Measurements from ENCODE around the gene GPX1. TPM values are rescaled to one million over a fixed set of nuclear protein-coding genes. Genes with fewer than 3 reads are reported as not detected.

The GPX1 gene
- total RNA-seq, 1 experiment from 2014 or later = 386 TPM

- TF ChIP-seq EZH2 (IDR thresholded peaks at IDR 0.05; ENCODE audit: low read depth) (no peak), CTCF (conservative IDR thresholded peaks at IDR 0.05) (no peak)
- no peaks in the 10 kb centered on the region for H3K9me2 ChIP-seq (ENCODE audit: insufficient read depth)
- no TSS peak for BruUV-seq (replicated peaks)
- intact Hi-C loops (cut with micrococcal nuclease; ENCODE audit: unreplicated experiment) = no loop called here
- no peak overlapping the region for H2AFZ ChIP-seq
- DNase-seq = peak; percentile 31 to 69
- H3F3A ChIP-seq (ENCODE audit: insufficient read depth, low read depth) = peaks cover 58% of the 10 kb centered on the region
- H3K79me2 ChIP-seq (ENCODE audit: low read depth) = peaks cover 24% of the 10 kb centered on the region
- ChIA-PET POLR2A (ENCODE audit: unreplicated experiment) (interaction anchor here (0.6 to 0.7 kb wide), 4 partner anchors 11 to 532 kb away, joined by 3 to 9 read pairs (median 4); partner anchors contain the start of gene USP4), CTCF (interaction anchor here (0.8 kb wide), 1 partner anchor 860 kb away, joined by 7 read pairs; no protein-coding TSS in a partner anchor)
- no peaks in the 10 kb centered on the region for H3K9me3 ChIP-seq (ENCODE audit: insufficient read depth, low read depth)
- H3K4me1 ChIP-seq (replicated peaks; ENCODE audit: insufficient read depth) = peaks cover 56% of the 10 kb centered on the region
- H3K27ac ChIP-seq = peak overlapping the region; percentile 81
- H3K36me3 ChIP-seq (ENCODE audit: low read depth) = peaks cover 5% of the 10 kb centered on the region
- peaks cover 5% of the 10 kb centered on the region; the same call in 1 of the 2 replicates for H4K20me1 ChIP-seq (ENCODE audit: insufficient read depth)
- H3K4me3 ChIP-seq = no peak overlapping the region
- H3K27me3 ChIP-seq (ENCODE audit: insufficient read depth, low read depth) = no peaks in the 10 kb centered on the region
- peak overlapping the region; percentile 47 for H3K4me2 ChIP-seq
Observed at GRCh38 chr3:49352890-49353421, 5.2 kb downstream of the GPX1 start.

GRCh38 chr3:49352281-49352680 is 5.9 kb downstream of the GPX1 start:
- Histone ChIP-seq H3F3A (ENCODE audit: insufficient read depth, low read depth) (peaks cover 60% of the 10 kb centered on the region), H3K9me2 (ENCODE audit: insufficient read depth) (no peaks in the 10 kb centered on the region), H3K27me3 (ENCODE audit: insufficient read depth, low read depth) (no peaks in the 10 kb centered on the region), H4K20me1 (ENCODE audit: insufficient read depth) (peaks cover 5% of the 10 kb centered on the region; the same call in 1 of the 2 replicates), H2AFZ (no peak overlapping the region), H3K79me2 (ENCODE audit: low read depth) (peaks cover 18% of the 10 kb centered on the region), H3K27ac (peak overlapping the region; percentile 81), H3K9me3 (ENCODE audit: insufficient read depth, low read depth) (no peaks in the 10 kb centered on the region), H3K4me2 (peak overlapping the region; percentile 47), H3K4me3 (no peak overlapping the region), H3K36me3 (ENCODE audit: low read depth) (peaks cover 5% of the 10 kb centered on the region), H3K4me1 (replicated peaks; ENCODE audit: insufficient read depth) (peaks cover 63% of the 10 kb centered on the region)
- no TSS peak for BruUV-seq (replicated peaks)
- ChIA-PET POLR2A (ENCODE audit: unreplicated experiment) (interaction anchor here (0.6 to 0.7 kb wide), 5 partner anchors 12 to 214 kb away, joined by 3 to 12 read pairs (median 5); partner anchors contain the start of gene USP4), CTCF (no interaction called here)
- DNase-seq = no peak
- TF ChIP-seq EZH2 (IDR thresholded peaks at IDR 0.05; ENCODE audit: low read depth) = no peak
- no peak for TF ChIP-seq CTCF (conservative IDR thresholded peaks at IDR 0.05)
- intact Hi-C loops (cut with micrococcal nuclease; ENCODE audit: unreplicated experiment) = no loop called here

GRCh38 chr3:49351521-49352011 is 6.6 kb downstream of the GPX1 start:
- peaks cover 69% of the 10 kb centered on the region for H3K4me1 ChIP-seq (replicated peaks; ENCODE audit: insufficient read depth)
- peak overlapping the region; percentile 81 for H3K27ac ChIP-seq
- H2AFZ ChIP-seq = no peak overlapping the region
- peak; percentile 53 to 88 for DNase-seq
- H3K36me3 ChIP-seq (ENCODE audit: low read depth) = peaks cover 5% of the 10 kb centered on the region
- no TSS peak for BruUV-seq (replicated peaks)
- peaks cover 3% of the 10 kb centered on the region; the same call in 1 of the 2 replicates for H4K20me1 ChIP-seq (ENCODE audit: insufficient read depth)
- H3K27me3 ChIP-seq (ENCODE audit: insufficient read depth, low read depth) = no peaks in the 10 kb centered on the region
- H3K4me3 ChIP-seq = no peak overlapping the region; the same call in 1 of the 2 replicates
- TF ChIP-seq CTCF (conservative IDR thresholded peaks at IDR 0.05) (no peak), EZH2 (IDR thresholded peaks at IDR 0.05; ENCODE audit: low read depth) (no peak)
- peak overlapping the region; percentile 47 for H3K4me2 ChIP-seq
- peaks cover 11% of the 10 kb centered on the region for H3K79me2 ChIP-seq (ENCODE audit: low read depth)
- ChIA-PET CTCF (no interaction called here), POLR2A (ENCODE audit: unreplicated experiment) (interaction anchor here (0.6 to 0.7 kb wide), 5 partner anchors 19 to 213 kb away, joined by 3 to 12 read pairs (median 5); no protein-coding TSS in a partner anchor)
- no peaks in the 10 kb centered on the region for H3K9me3 ChIP-seq (ENCODE audit: insufficient read depth, low read depth)
- no peaks in the 10 kb centered on the region for H3K9me2 ChIP-seq (ENCODE audit: insufficient read depth)
- intact Hi-C loops (cut with micrococcal nuclease; ENCODE audit: unreplicated experiment) = no loop called here
- H3F3A ChIP-seq (ENCODE audit: insufficient read depth, low read depth) = peaks cover 63% of the 10 kb centered on the region

Data from PC-9 (cell line).